ENCODE results near the gene NFILZ.
A peak's percentile ranks its signal among the peaks of the same experiment; 100 is the strongest.

The NFILZ gene

DNA sequence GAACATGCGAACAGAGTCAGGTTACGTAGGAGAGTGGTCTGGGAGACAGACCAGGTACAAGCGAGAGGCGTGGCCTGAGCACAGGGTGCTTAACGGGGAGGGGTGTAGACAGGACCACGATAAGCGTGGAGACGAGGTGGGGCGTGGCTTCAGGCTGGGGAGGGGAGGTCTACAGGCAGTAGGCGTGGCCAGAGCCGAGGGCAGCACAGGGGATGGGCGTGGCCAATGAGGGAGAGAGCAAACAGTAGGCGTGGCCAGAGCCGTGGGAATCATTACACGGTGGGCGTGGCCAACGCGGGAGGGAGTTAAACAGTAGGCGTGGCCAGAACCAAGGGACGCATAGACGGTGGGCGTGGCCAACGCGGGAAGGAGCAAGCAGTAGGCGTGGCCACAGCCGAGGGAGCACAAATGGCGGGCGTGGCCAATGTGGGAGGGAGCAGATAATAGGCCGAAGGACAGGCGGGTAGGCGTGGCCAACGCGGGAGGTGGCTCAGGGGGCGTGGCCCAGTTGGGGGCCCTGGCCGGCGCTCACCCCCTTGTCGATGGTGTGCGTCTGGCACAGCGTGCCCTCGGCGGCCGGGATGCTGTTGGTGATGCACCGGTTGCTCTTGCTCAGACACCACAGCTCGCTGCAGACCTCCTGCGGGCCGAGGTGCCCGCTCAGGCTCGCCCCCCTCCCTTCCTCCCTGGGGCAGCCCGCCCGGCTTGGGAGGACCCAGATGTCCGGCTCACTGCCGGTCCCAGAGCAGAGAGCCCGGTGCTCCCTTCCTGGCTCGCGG lies 38.0 kb upstream of the NFILZ start:
- TF ChIP-seq, protein P1, sequence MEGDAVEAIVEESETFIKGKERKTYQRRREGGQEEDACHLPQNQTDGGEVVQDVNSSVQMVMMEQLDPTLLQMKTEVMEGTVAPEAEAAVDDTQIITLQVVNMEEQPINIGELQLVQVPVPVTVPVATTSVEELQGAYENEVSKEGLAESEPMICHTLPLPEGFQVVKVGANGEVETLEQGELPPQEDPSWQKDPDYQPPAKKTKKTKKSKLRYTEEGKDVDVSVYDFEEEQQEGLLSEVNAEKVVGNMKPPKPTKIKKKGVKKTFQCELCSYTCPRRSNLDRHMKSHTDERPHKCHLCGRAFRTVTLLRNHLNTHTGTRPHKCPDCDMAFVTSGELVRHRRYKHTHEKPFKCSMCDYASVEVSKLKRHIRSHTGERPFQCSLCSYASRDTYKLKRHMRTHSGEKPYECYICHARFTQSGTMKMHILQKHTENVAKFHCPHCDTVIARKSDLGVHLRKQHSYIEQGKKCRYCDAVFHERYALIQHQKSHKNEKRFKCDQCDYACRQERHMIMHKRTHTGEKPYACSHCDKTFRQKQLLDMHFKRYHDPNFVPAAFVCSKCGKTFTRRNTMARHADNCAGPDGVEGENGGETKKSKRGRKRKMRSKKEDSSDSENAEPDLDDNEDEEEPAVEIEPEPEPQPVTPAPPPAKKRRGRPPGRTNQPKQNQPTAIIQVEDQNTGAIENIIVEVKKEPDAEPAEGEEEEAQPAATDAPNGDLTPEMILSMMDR (IDR thresholded peaks at IDR 0.05; ENCODE audit: insufficient read depth, low read length, missing control alignments): no peak
- ChIA-PET POLR2A (no interaction called here), CTCF (interaction anchor here (1.6 to 8.0 kb wide), 6 partner anchors 11 to 49 kb away, joined by 4 to 145 read pairs (median 18); partner anchors contain the start of gene MYO1F)
- DNase-seq (ENCODE audit: low read depth, low spot score): peak; percentile 61
- H3K4me3 ChIP-seq (ENCODE audit: low read depth, low read length): peak overlapping the region; percentile 51

GRCh38 chr19:8593931-8594330 lies 36.5 kb upstream of the NFILZ start:
- no peak for DNase-seq (ENCODE audit: low read depth, low spot score)
- TF ChIP-seq, protein P1 (IDR thresholded peaks at IDR 0.05; ENCODE audit: insufficient read depth, low read length, missing control alignments): no peak
- ChIA-PET CTCF (interaction anchor here (0.8 to 8.0 kb wide), 7 partner anchors 8 to 48 kb away, joined by 3 to 145 read pairs (median 4); partner anchors contain the start of gene MYO1F), POLR2A (no interaction called here)
- no peak overlapping the region for H3K4me3 ChIP-seq (ENCODE audit: low read depth, low read length)

DNA sequence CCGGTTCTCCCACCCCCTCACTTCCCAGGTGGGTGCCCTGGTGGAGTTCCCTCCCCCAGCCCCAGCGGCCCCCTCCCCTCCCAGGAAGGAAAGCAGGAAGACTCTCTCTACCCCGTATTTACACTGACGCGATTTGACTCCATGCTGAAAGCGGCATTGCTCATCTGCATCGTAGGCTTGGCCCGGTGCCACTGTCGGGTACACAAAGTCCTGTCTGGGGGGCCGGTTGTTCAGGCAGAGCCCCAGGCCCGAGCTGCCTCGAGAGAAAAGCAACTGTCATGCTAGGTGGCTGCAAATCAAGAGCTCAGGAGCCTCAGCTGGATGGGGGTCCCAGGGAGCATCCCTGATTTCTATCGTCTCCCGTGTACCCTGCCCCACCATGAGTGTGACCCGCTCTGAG lies 34.8 kb upstream of the NFILZ start:
- no peak overlapping the region for H3K4me3 ChIP-seq (ENCODE audit: low read depth, low read length)
- ChIA-PET POLR2A (interaction anchor here (0.6 kb wide), 1 partner anchor 332 kb away, joined by 4 read pairs; no protein-coding TSS in a partner anchor), CTCF (interaction anchor here (1.2 to 8.0 kb wide), 6 partner anchors 10 to 46 kb away, joined by 3 to 145 read pairs (median 6); partner anchors contain the start of gene MYO1F)

GRCh38 chr19:8596168-8596567 lies 34.3 kb upstream of the NFILZ start:
- POLR2A ChIA-PET: interaction anchor here (0.6 kb wide), 1 partner anchor 332 kb away, joined by 4 read pairs; no protein-coding TSS in a partner anchor
- H3K4me3 ChIP-seq (ENCODE audit: low read depth, low read length): no peak overlapping the region
- TF ChIP-seq, protein P1 (IDR thresholded peaks at IDR 0.05; ENCODE audit: insufficient read depth, low read length, missing control alignments): no peak
- CTCF ChIA-PET: interaction anchor here (1.2 to 8.0 kb wide), 5 partner anchors 9 to 46 kb away, joined by 3 to 145 read pairs (median 7); partner anchors contain the start of gene MYO1F
- no peak for DNase-seq (ENCODE audit: low read depth, low spot score)

More for the DNA sequence above, 34.8 kb upstream of the NFILZ start:
- no peak for DNase-seq (ENCODE audit: low read depth, low spot score)
- TF ChIP-seq, protein P1 (IDR thresholded peaks at IDR 0.05; ENCODE audit: insufficient read depth, low read length, missing control alignments): no peak

GRCh38 chr19:8600064-8600463 lies 30.4 kb upstream of the NFILZ start:
- no peak for DNase-seq (ENCODE audit: low read depth, low spot score)
- TF ChIP-seq, protein P1 (IDR thresholded peaks at IDR 0.05; ENCODE audit: insufficient read depth, low read length, missing control alignments): no peak
- H3K4me3 ChIP-seq (ENCODE audit: low read depth, low read length): no peak overlapping the region
- CTCF ChIA-PET: interaction anchor here (1.2 to 8.0 kb wide), 2 partner anchors 15 to 21 kb away, joined by 4 to 145 read pairs; partner anchors contain the start of gene MYO1F
- POLR2A ChIA-PET: no interaction called here

GRCh38 chr19:8600816-8601215 lies 29.6 kb upstream of the NFILZ start:
- CTCF ChIA-PET: interaction anchor here (1.3 to 1.4 kb wide), 2 partner anchors 14 to 19 kb away, joined by 3 to 4 read pairs; no protein-coding TSS in a partner anchor
- POLR2A ChIA-PET: no interaction called here
- DNase-seq (ENCODE audit: low read depth, low spot score): no peak
- H3K4me3 ChIP-seq (ENCODE audit: low read depth, low read length): no peak overlapping the region
- TF ChIP-seq, protein P1 (IDR thresholded peaks at IDR 0.05; ENCODE audit: insufficient read depth, low read length, missing control alignments): no peak

All from AG04449 (cell line).